GM10248 (cell line): Measurements from ENCODE around the gene NUMBL.
"Not testable (repeated sequence)": the region's sequence is repeated elsewhere in the genome, so short reads cannot be mapped to it uniquely, and the experiment has no call there.

Experiments
- CTCF ChIA-PET: fragments of 300-600 bp; sonication (Branson Sonifier 250); formaldehyde crosslinking; extraction: SDS; loops from one replicate; lab custom pipeline; 2021; ENCODE audit warnings: antibody characterized with exemption; lab: Yijun Ruan, JAX
- POLR2A ChIA-PET: fragments of 350-650 bp; sonication (Branson Sonifier 250); formaldehyde crosslinking; extraction: SDS; loops from one replicate; lab custom pipeline; 2020; ENCODE audit warnings: antibody characterized with exemption; lab: Yijun Ruan, JAX
- DNase-seq: peaks from one replicate; pipeline ENCODE4 v3.0.0; 2012; ENCODE audit errors: extremely low spot score
- CTCF ChIP-seq: IDR thresholded peaks from 2 replicates; pipeline ENCODE4 v1.5.1; 2012; ENCODE audit warnings: mild to moderate bottlenecking, low read depth; ENCODE audit errors: extremely low read depth, missing control alignments, control extremely low read depth

The NUMBL gene

GRCh38 chr19:40661616-40662015, 28.8 kb downstream of the NUMBL start:
- POLR2A ChIA-PET: no interaction called here
- no peak for TF ChIP-seq CTCF
- CTCF ChIA-PET: interaction anchor here (1.0 to 5.5 kb wide), 6 partner anchors 8 to 171 kb away, joined by 3 to 60 read pairs (median 8); partner anchors contain the start of gene EGLN2

GRCh38 chr19:40659566-40659965, 30.9 kb downstream of the NUMBL start:
- ChIA-PET POLR2A (no interaction called here), CTCF (interaction anchor here (0.9 to 5.5 kb wide), 2 partner anchors 16 to 160 kb away, joined by 3 to 60 read pairs; no protein-coding TSS in a partner anchor)
- DNase-seq: no peak
- TF ChIP-seq CTCF: no peak

More at GRCh38 chr19:40661616-40662015, 28.8 kb downstream of the NUMBL start:
- DNase-seq: no peak

- POLR2A ChIA-PET: no interaction called here
- CTCF ChIA-PET: no interaction called here
- TF ChIP-seq CTCF: no peak
- no peak for DNase-seq
These were observed 31.3 kb downstream of the NUMBL start for GRCh38 chr19:40659116-40659515.

GRCh38 chr19:40658031-40658430, 32.4 kb downstream of the NUMBL start:
- ChIA-PET POLR2A (no interaction called here), CTCF (interaction anchor here (1.2 to 3.1 kb wide), 2 partner anchors 23 to 162 kb away, joined by 4 to 24 read pairs; no protein-coding TSS in a partner anchor)
- DNase-seq: no peak
- no peak for TF ChIP-seq CTCF

GRCh38 chr19:40655684-40656083, 34.8 kb downstream of the NUMBL start:
- CTCF ChIA-PET: interaction anchor here (3.1 kb wide), 1 partner anchor 21 kb away, joined by 24 read pairs; no protein-coding TSS in a partner anchor
- POLR2A ChIA-PET, DNase-seq: not testable (repeated sequence)

GRCh38 chr19:40652303-40652702, 38.1 kb downstream of the NUMBL start:
- DNase-seq, POLR2A ChIA-PET: not testable (repeated sequence)
- CTCF ChIA-PET: interaction anchor here (1.2 to 4.7 kb wide), 4 partner anchors 10 to 167 kb away, joined by 3 to 23 read pairs (median 5); no protein-coding TSS in a partner anchor

GRCh38 chr19:40650749-40651305, 39.6 kb downstream of the NUMBL start:
- no peak for DNase-seq
- no peak for TF ChIP-seq CTCF
- ChIA-PET POLR2A (no interaction called here), CTCF (interaction anchor here (1.5 to 4.7 kb wide), 3 partner anchors 15 to 169 kb away, joined by 5 to 23 read pairs (median 5); no protein-coding TSS in a partner anchor)

- DNase-seq, POLR2A ChIA-PET: not testable (repeated sequence)
- CTCF ChIA-PET: interaction anchor here (2.1 to 4.7 kb wide), 2 partner anchors 15 to 169 kb away, joined by 5 to 23 read pairs; no protein-coding TSS in a partner anchor
These were observed 40.4 kb downstream of the NUMBL start for GRCh38 chr19:40649903-40650675.
